ENCODE data around the gene RAC2. TPM values are rescaled to one million over a fixed set of nuclear protein-coding genes. Genes with fewer than 3 reads are reported as not detected.

Gene RAC2
- total RNA-seq, result 100 to 1,000 TPM; 967 to 987 TPM

DNA sequence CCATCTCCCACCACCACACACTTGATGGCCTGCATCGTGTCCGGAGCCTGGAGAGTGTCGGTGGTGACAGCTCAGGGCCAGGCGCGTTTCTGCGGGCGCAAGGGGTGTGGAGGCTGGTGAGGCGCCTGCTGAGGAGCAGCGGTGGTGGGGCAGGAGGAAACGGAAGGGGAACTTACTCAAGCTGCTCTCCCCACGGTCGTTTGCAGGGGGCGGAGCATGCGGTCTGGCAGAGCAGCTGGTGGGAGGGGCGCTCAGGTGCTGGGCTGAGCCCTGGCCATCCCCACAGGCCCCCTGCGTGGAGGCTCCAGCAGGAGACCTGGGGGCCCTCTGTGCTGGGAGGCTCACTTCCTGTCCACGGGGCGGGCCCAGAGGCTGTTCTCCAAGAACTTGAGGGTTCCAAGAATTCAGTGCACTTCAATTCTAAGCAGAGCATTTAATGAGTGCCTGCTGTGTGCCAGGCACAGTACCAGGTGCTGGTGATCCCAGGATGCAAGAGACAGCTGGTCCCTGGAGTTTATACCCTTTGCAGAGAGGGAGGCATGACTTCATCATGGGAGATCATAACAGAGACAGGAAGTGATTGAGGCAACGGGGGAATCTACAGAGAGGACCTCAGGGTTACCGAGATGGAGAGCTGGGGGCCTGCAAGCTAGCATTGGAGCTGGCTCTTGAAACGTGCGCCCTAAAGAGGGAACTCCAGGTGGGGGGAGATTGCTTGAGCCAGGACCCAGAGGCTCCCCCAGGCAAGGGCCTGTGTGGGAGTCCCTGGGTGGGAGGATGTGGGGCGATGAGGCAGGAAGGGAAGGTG lies at the start of gene RAC2:
TSS of gene RAC2 (minus strand) at position 156 of the 808 bp plus-strand sequence. CDS start at position 35, 121 bp downstream.

DNA sequence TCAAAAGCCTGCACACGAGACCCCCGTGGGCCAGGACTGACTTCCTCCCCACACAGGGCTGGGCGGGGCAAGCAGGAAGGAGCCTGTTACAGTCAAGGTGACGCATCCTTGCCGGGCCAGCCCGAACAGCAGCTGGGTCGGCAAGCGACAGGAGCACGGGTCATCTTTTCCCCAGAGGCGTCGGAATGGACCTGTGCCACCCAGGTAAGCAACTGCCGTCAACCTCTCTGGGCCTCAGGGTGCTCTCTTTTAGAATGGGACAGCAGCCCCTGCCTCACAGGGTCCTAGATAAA lies 38.3 kb upstream of the RAC2 start, which contains the start of gene CYTH4:
TSS of gene CYTH4 (plus strand) at position 124 of the 293 bp plus-strand sequence. CDS start at position 186, 62 bp downstream.

DNA sequence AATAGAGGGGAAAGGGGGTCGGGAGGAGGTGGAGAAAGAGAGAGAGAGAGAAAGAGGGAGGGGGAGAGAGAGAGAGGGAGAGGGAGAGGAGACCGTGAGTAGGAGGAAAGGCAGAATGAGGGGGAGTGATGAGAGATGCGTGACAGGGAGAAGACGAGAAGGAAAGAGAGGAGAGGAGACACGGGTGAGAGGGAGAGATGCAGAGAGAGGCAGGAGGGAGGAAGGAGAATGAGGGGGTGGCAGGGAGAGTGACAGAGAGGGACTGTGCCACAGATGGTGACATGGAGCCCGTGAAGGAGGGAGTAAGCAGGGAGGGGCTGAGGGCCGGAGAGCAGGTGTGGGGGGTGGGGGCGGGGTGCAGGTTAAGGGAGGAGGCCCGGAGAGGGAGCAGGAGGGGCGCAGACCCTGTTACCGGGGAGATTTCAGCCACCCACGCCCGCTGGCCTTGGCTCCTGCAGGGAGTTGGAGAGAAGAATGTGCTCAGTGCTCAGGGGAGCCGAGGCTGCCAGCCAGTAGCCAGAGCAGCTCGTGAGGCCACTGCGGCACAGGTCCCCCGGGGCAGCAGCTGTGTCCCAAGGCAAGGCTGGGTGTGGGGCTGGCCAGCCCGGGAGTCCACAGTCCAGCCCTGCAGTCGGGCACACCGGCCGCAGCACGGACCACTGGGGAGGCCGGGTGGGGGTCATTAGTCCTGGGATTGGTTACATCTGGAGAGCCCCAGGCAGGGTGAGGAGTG lies 31.7 kb downstream of the RAC2 start, which contains the start of gene SSTR3:
TSS of gene SSTR3 (minus strand) at position 304 of the 733 bp plus-strand sequence. CDS start 4,674 bp downstream, outside the sequence.

DNA sequence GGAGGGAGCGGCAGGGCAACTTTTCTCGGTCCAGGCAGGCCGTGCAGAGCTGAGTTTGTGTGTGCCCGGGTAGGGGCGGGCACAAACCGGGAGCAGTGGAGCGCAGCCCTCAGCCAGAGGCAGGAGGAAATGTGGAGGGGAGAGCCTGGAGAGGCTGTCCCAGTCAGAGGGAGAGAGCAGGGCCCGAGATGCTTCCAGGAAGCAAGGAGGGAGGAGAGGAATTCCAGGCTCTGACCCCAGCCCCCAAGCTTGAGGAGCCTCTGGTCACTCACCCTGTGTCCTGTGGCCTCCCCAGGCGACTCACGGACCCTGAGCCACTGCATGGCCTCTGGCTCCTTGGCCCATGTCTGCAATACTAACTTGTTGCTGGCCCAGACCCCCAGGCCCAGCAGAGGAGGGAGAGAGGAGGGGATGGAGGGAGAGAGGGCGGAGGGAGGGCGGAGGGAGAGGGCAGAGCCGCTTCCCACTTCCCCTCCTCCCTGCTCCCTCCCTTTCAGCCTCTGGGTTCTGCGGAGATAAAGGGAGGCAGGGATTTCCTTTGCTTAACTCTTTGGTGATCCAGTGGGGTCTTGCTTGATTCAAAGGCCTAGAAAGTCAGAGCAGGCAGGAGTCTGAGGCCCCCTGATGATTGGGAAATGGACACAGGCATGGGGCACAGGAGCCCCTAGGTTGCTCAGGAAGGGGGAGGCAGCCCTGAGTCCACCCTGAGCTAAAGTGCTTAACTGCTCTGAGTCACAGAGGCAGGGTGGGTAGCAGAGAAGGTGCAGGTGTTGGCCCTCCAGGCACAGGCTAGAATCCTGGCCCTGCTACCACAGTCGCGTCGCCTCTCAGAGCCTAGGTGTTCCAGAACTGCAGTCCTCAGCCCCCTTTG lies 55.9 kb downstream of the RAC2 start, which contains the start of gene C1QTNF6:
TSS of gene C1QTNF6 (minus strand) at position 357 of the 871 bp plus-strand sequence. CDS start at position 323, 34 bp downstream.

Other genes with a start within 250 kb of the RAC2 start
- gene TST, start 224.8 kb downstream of the RAC2 start, total RNA-seq, result 1 to 10 TPM; 2.8 to 3.4 TPM
- 10 to 100 TPM; 22.8 TPM for gene MPST, start 224.5 kb downstream of the RAC2 start, total RNA-seq
- gene KCTD17, start 192.5 kb downstream of the RAC2 start, total RNA-seq, result 10 to 100 TPM; 23.2 to 27.5 TPM
- gene TMPRSS6, start 134.6 kb downstream of the RAC2 start, total RNA-seq, result under 1 TPM; 0.53 to 0.65 TPM
- gene IL2RB, start 94.4 kb downstream of the RAC2 start, total RNA-seq, result 100 to 1,000 TPM; 120 to 130 TPM
- 10 to 100 TPM in 1 of 2 experiments, 1 to 10 TPM in 1; 9.8 to 11.2 TPM for gene C1QTNF6, start 56.0 kb downstream of the RAC2 start, total RNA-seq
- gene SSTR3, start 31.8 kb downstream of the RAC2 start, total RNA-seq, result 10 to 100 TPM in 1 of 2 experiments, 1 to 10 TPM in 1; 9.1 to 10.7 TPM
- 100 to 1,000 TPM; 105 to 113 TPM for gene CYTH4, start 38.2 kb upstream of the RAC2 start, total RNA-seq
- under 1 TPM; 0.28 to 0.53 TPM for gene ELFN2, start 183.2 kb upstream of the RAC2 start, total RNA-seq
- gene MFNG, start 242.1 kb upstream of the RAC2 start, total RNA-seq, result 100 to 1,000 TPM; 213 to 218 TPM